Stimulated activated CD4-positive, alpha-beta T cell treated with anti-CD3 and anti-CD28 coated beads, Interleukin-15, amount 100 ng/mL, for 1 hour (primary cell): Measurements from ENCODE around the gene DNAH9.

Experiments used
- DNase-seq, 2 donors: peaks; one replicate each; pipeline ENCODE4 v3.0.0-alpha.2; 2020; ENCODE audit warnings: low read depth in 1 of 2, low spot score in 1 of 2

DNAH9 gene

DNA sequence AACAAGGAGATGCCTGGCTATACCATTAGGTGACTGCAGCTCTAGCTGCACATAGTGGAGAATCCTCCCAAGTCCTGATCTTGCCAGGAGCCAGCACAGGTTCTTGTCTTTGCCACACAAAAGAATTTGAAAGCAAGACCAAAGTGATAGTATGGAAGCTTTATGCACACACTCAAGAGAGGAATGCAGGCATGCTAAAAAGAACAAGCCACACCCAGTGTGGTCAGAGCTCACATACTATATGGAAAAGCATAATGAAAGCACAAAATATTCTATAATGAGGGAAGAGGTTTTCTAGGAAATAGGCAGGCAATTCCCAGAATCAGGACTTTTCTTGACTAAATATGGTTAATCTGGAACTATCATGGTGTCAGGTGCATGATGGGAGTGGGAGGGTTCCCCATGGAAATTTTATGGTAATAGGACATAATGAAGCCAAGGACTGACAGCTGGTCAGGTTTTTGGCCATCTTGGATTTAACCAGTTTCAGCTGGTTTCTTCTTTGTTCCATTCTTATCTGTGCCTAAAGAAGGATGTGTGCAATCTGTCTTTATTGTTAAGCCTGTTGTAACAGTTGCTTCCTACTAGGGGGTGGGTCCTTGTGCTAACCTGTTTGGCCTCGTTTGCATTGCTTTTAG is 227.4 kb downstream of the DNAH9 start:
- no peak for DNase-seq

DNA sequence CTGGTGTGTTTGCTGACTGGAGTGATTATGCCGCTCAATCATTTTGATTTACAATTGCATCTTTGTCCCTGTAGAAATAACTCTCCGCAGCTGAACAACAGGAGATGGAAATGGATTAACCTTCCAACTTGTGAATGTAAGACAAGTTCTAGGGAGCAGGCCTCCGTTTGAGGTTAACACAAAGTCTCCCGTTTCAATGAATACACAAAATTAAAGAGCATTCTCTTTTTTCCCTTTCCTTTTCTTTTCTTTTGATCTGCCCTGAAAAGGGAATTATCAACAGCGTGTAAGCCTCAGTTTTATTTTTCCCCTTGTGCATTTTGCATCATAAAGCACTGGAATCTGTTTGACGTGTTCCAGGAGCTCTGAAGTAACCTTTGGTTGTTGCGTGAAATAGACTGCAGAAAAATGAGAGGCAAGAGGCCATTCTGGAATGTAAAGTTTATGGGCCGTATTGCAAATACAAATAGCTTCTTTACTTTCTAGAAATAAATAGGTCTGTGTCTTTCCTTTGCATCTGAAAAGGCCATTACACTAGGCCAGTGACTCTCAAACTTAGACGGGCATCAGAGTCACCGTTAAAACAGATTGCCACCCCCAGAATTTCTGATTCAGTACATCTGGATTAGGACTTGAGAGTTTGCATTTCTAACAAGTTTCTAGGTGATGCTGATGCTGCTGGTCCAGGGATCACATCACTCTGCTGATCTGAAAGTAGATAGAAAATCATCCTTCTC is 234.3 kb downstream of the DNAH9 start:
- DNase-seq: no peak

DNA sequence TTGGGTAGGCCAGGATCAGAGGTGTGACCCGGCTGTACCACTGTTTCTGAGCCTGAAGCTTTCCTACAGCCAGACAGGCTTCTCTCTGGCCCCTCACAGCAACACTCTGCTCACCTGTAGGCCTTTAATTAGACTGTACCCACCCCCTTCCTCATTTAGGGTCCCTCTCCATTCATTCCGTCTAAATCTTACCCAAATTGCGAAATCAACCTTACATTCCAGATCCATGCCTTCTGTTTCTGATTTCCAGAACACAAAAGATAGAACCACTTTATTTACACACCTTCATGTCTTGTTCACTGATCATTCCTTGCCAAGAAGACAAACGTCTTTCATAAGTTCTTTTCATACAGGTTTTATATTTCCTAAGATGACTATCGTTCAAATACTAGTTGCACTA is 238.2 kb downstream of the DNAH9 start:
- no peak for DNase-seq

DNA sequence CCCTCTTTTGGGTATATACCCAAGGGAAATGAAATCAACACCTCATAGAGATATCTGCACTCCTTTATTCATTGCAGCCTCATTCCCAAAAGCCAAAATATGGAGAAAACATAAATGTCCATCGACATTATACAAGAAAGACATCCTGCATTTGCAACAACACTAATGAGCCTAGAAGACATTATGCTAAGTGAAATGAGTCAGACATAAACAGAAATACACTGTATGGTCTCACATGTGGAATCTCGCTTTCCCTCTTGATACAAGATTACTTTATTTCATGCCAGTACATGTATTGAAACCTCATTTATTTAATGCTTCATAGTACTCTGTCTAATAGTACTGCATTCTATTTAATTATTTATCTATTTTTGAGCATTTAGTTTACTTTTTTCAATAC is 241.8 kb downstream of the DNAH9 start:
- DNase-seq: no peak

DNA sequence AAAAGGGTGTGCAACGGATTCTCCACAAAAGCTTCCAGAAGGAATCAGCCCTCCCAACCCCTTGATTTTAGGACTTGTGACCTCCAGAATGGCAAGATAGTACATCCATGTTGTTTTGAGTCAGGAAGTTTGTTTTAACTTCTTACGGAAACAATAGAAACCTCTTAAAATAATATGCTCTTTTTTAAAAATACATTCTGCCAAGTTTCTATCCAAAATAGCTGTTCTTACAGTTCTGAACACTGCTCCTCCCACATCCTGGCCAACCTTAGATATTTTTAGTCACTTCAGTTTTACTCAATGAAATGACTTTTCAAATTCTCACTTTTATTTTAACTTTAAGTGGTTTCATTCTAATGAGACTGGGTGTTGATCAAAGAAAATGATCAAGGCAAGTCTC is 242.6 kb downstream of the DNAH9 start:
- no peak for DNase-seq

DNA sequence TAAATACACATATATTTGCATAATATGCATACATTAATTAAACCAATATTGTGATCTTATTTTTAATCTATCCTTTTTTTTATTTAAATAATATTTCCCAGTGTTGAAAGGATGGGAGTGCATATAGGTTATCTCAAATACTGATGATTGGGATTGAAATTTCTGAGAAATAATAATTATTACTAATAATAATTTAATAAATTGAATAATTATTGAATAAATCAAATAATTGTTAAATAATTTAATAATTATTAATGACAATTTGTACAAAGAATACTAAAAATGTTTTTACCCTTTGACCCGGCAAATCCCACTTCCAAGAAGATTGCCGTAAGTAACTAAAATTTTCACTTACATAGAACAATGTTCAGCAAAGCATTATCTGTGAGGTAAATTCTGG is 250.1 kb downstream of the DNAH9 start:
- no peak for DNase-seq

DNA sequence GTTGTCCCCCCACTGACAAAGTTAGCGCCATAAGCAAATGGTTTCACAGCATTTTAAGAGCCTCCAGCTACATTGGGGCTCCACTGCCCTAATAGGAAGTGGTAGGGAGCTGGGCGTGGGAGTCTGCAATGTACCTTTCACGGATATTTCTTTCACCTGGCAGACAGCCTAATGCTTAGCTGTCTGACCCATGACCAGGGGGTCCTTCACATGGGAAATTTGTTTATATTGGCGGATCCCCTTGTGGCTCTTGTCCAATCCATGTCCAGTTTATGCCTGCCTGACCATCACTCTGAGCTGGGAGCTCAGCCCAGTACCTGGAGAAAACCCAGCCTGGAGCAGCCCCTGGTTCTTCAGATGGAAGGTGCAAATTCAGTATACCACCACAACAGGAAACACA is 254.0 kb downstream of the DNAH9 start:
- no peak for DNase-seq

DNA sequence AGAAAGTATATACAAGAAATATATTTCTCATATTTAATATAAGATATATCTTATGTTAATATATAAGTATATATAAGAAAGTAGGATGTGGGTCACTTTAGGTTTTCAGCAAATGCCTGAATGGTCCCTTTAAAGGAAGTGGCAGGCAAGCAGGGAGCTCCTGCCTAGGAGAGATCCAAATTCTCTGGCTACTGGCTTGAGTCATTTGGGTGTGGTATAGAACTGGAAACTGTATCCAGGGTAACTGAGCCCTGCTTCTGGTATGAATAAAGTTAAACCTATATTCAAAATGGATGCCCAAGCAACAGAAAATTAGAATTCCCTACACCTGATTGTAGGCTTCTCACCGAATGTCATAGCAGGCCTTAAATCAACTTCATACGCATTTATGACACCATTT is 254.6 kb downstream of the DNAH9 start:
- DNase-seq: no peak

DNA sequence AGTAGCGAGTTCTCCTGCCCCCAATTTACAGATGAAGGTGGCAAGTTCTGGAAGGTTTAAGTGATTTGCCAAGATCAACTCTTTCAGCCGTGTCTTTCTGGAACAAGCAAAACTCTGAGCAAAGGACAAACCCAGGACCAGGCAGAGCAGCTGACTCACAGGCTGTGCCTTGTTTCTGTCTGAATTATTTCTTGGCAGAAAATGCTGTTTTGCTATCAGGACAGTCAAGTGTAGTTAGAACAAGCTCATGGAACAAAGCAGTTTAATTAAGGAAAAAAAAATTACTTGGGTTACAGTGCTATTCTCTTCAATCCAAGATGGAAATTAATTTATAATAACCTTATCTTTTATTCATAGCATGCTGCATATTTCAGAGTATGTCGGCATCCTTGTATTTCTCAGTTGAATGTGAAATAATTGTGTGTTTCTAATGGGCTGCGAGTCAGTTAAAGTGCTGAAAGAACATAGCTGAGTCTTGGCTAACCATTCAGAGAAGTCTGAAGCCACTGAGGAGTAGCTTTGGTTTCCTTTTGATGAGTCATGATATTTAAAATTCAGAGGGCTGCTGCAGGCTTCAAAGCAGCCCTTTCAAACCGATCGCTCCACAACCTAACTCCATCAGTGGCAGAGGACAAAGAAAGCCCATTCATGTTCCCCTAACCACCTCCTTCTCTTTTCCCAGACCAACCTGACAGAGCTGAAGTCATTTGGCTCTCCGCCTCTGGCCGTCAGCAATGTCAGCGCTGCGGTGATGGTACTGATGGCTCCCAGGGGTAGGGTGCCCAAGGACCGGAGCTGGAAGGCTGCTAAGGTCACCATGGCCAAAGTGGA is 255.3 kb downstream of the DNAH9 start:
- DNase-seq: no peak

DNA sequence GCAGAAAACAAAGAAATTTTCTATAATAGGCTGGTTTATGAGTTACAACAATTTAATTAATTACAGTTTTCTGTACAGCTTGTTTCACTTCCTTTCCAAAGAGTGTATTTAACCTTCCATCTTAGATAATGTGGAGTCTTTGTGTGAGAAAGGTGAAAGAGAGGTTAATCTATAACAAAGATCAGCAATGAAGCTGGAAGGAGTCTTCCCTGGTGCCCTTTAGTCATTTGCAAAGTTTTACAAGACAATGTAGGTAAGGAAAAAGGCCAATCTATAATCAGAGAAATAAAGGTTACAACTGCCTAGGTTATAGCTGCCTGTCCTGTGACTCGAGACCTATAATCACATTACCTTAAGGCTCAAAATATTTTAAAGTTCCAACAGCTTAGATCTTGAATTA is 257.0 kb downstream of the DNAH9 start:
- no peak for DNase-seq

DNA sequence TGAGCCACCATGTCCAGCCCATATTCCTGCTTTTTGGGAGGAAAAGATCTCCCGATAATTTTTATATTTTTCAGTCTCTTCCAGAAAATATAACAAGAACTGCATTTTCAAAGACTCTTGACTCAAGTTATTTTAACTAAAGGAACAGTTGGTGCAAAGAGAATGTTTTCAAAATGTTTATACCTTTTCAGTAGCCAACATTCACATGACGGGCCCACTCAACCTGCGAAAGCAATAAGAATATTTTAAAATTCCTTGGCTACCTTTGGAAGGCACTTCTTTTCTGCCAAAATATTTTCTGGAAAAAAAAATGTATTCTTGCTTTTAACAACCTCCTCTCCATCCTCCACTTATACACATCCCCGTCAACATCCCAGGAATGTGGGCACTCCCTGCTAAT is 258.7 kb downstream of the DNAH9 start:
- no peak for DNase-seq

DNA sequence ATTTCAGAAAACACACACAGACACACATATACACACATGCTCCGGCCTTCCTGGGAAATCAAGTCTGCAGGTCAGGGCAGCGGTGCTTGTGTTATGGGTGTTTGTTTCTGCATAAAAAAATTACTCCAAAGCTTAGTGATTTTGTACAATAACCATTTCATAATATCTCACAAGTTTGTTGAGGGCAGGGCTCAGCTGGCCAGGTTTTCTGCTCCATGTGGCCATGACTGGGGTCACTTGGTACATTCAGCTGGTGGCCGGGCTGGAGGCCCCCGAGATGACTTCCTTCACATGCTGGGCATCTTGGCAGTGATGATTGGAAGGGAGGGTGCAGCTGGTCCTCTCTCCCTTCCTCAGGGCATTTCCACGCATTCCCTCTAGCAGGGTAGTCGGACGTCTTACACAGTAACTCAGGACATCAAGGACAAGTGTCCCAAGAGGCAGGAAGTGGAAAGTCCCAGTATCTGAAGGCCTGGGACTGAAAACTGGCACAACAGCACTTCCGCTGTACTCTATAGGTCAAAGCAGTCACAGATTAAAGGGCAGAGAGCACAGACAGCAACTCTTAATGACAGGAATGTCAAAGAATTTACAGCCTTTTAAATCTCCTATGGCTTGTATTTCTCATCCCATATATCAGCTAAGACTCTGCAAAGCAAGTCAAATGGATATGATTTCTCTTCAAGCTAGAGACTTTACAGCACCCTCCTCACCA is 271.6 kb downstream of the DNAH9 start:
- DNase-seq: no peak

DNA sequence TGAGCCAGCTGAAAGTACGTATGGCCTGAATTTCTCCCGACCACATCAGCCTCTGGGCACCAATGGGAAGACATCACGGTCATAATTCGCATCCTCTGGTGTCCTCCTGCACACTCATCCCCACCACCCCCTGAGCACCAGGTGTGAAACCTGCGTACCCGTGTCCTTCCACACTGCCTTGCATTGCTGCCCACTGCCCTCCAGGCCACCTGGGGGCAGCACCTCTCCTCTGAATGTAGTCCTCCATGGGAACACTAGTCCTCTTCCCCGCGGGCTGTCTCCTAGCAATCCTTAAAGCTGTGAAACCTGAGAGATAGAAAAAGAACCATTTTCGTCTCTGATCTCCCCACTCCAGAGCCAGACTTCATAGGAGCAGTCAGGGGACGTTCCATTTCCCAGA is 273.5 kb downstream of the DNAH9 start:
- no peak for DNase-seq

DNA sequence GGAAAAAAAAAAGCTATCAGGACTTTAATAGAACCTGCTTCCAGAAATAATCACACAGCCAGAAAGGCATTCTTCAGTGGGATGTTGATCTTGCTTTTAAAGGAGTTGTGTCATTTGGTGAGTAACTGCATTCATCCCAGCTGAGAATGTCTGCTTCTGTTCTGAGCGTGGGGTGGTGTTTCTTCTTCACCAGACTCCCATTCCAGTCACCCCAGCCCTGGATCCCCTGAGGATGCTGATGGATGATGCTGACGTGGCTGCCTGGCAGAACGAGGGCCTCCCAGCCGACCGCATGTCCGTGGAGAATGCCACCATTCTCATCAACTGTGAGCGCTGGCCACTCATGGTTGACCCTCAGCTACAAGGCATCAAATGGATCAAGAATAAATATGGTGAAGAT is 276.5 kb downstream of the DNAH9 start:
- no peak for DNase-seq

DNA sequence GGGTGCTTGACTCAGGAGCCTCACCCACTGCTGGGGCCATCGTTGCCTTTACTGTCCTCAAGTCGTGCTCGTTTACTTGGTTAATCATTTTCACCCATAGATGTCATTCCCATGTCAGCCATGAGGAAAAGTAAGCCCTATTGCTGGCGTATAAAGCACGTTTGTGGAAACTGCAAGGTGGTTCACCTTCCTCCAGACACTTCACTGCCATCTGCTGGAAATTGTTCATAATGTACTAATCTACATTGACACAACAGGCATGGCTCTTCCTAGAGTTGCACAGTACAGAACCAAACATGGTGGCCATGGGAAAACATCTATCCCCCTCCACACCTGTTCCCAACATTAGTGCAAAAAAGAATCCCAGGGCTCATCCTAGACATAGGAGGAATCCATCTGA is 282.4 kb downstream of the DNAH9 start:
- no peak for DNase-seq

DNA sequence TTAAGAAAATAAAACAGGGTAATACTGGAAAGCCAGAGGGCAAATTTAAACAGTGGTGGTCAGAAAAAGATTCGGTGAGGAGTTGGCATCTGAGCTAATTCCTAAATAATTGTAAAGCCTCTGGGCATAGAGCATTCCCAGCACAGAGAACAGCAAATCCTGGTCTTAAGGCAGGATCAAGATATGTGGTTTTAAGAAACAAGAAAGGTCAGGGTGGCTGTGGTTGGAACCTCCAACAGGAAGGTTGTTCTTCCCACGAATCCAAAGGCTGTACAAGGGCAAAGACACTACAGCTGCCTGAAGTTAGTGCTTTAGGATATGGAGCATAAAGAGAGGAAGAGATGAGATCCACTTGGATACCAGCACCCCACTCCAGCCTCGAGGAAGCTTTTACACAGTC is 284.4 kb downstream of the DNAH9 start:
- no peak for DNase-seq

DNA sequence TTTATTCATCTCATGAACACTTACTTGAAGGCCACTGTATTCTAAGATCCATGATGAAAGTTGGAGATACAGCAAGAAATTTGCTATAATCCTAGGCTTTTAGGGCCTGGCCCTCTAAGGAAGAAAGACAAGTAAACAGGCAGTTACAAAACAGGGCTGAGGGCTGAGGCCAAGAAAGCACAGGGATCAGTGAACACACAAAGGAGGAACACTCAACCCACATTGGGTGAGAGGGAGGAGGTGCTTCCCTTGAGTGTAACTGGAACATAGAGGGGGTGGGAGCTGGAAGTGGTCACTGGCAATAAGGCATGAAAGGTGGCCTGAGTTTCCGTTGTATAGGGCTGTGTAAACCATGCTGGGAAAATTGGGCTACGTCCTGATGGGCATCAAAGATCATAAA is 286.8 kb downstream of the DNAH9 start:
- no peak for DNase-seq

DNA sequence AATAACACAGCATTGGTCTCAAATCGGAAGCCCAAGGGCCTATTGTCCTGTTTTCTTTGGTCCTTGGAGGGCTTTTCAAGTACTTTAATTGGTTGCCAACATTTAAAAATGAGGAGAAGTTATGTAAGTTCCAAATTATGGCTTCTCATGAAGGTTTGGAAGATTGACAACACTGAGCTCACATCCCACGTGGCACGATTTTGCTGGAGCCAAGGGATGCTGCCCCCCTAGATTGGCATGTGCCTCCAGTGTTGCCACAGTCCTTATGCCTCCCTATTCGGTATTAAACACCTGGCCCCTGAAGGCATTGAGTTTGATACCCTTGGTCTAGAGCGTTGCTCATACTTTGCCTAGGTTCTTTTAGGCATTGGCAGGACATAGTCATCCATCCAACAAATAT is 291.0 kb downstream of the DNAH9 start:
- no peak for DNase-seq

DNA sequence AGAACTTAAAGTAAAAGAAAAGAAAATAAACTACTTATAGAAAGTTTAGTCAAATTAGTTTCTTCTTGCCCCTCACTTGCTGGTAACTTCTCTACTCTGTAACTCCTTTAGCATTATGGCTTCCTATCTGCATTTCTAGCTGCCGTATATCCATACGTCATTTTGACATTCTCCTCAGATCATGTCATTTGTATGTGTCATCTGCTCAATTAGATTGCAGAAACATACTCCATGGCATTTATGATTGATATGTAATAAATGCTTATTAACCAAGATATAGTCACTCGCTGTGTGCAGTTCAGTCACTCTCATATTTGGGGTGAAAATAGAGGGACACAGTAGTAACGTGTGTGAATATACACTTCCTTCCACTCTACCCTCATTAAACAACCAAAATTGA is 295.6 kb downstream of the DNAH9 start:
- DNase-seq: no peak

DNA sequence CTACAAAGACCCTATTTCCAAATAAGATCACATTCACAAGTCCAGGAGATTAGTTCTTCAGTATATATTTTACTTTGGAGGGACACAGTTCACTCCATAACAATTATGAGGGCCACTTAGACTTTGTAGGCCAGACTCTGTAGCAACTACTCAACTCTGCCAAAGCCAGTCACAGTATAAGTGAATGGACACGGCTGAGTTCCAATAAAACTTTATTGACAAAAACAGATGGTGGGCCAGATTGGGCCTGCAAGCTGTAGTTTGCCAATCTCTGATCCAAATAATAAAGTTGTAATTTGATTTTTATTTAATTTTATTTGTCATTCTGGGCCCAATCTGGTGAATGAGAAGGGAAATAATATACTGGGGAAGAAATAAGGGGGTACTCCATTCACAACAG is 297.9 kb downstream of the DNAH9 start:
- no peak for DNase-seq

DNA sequence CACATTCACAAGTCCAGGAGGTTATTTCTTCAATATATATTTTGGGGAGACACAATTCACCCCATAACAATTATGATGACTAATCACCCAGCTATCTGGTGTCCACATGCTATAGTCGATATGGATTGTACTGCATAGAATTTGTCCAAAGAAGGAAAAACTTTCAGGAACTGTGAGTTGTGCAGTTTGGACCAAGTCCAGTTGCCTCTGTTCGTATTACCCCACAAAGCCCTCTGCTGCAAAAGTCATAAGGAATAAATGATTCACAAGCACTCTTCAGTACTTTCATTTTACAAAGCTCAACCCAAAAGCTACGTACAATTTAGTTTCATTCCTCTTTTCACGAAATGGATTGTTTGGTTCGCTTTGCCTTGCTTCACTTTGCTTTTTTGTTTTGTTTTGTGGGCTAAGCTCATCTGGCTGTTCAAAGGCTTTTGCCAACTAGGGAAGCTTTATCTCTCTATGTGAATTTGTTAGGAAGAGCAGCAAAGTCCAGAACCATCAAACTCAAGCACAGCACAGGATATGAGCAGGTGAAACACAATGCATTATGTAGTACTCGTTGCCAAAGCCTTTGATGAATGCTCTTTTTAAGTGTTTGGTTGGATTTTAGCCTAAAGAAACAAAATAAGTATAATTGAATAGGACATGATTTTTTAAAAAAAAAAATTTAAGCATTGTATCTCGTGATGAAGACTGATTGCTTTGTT is 300.4 kb downstream of the DNAH9 start:
- DNase-seq: no peak
